Lower leg skin (tissue), 4 donors: ENCODE measurements around the gene ZXDB. TPM values are rescaled to one million over a fixed set of nuclear protein-coding genes. Genes with fewer than 3 reads are reported as not detected.

Experiments
- total RNA-seq, 4 donors: library from RNA; depleted of rRNA; stranded (reverse); fragments of >200 nt; gene quantifications; one replicate each; pipeline ENCODE4 v1.1.0, GENCODE V29; 2016

Gene ZXDB
- total RNA-seq, 4 donors from 2014 or later: 13.3 to 21.8 (median 14.5) TPM

Other genes starting within 250 kb of the ZXDB start
- gene NLRP2B, start 88.2 kb downstream of the ZXDB start, total RNA-seq: under 1 TPM in 1 of 4 donors, not detected in 3; 0.34 TPM